Measurements from ENCODE around the gene ATG16L2.

DNA sequence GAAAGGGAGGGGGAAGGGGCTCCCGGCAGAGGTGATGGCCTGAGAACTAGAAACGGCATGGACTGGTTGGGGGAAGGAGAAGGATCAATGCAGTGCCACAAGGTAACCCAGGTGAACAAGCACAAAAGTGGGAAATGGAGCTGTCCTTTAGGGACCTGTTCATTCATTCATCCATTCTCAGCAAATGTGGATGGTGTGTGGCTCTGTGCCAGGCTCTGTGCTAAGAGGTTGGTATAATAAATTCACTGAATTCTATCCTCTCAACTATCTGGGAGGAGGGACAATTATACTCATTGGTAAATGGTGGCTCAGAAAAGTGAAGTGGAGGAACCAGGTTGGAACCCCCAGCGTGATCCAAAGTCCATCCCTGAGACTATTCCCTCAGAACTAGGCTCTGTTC, 43.4 kb upstream of the ATG16L2 start:
- TF ChIP-seq, protein P1, sequence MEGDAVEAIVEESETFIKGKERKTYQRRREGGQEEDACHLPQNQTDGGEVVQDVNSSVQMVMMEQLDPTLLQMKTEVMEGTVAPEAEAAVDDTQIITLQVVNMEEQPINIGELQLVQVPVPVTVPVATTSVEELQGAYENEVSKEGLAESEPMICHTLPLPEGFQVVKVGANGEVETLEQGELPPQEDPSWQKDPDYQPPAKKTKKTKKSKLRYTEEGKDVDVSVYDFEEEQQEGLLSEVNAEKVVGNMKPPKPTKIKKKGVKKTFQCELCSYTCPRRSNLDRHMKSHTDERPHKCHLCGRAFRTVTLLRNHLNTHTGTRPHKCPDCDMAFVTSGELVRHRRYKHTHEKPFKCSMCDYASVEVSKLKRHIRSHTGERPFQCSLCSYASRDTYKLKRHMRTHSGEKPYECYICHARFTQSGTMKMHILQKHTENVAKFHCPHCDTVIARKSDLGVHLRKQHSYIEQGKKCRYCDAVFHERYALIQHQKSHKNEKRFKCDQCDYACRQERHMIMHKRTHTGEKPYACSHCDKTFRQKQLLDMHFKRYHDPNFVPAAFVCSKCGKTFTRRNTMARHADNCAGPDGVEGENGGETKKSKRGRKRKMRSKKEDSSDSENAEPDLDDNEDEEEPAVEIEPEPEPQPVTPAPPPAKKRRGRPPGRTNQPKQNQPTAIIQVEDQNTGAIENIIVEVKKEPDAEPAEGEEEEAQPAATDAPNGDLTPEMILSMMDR (IDR thresholded peaks at IDR 0.05), result no peak
- TF ChIP-seq EP300 (IDR thresholded peaks at IDR 0.05), result no peak
